Activated T-cell treated with anti-CD3 and anti-CD28 coated beads, Interleukin-2, amount 50 U/mL, for 1 hour (primary cell): ENCODE results near the gene SEC24A.
"Not testable (repeated sequence)": the region's sequence is repeated elsewhere in the genome, so short reads cannot be mapped to it uniquely, and the experiment has no call there.

Experiments
- DNase-seq: peaks from one replicate; pipeline ENCODE4 v3.0.0-alpha.2; 2020

The SEC24A gene

DNA sequence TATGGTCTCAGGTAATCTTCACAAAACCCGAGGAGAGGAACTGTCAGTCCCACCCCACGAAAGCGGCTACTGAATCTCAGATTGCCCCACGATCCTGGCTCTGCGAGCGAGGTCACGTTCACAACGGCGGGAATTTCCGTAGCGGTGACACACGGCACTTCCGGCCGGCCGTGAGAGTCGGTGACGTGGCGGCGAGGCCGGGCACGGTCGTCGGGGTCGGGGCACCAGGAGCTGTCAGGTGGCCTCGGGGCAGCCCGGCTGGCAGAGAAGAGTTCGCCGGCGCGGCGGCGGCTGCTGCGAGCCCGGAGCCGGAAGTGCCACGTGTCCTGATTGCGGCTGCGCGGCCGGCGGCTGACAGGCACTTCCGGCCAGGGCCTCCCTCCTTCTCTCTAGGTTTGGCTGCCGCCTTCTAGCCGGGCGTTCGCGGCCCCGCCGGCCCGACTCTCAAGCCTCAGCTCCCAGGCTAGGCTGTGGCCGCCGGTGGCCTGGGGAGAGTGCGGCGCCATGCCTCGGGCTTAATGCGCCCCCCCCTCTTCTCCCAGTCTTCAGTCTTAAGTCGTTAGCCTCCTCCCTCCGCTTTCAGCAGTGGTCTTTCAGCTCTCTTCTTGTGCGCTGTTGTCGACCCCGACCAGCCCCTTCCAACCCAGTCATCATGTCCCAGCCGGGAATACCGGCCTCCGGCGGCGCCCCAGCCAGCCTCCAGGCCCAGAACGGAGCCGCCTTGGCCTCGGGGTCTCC lies at the start of gene SEC24A:
Gene SEC24A (plus strand): TSS at position 361 of the 738 bp plus-strand sequence. CDS start 292 bp downstream, at position 653.
- peak; percentile 88 for DNase-seq

DNA sequence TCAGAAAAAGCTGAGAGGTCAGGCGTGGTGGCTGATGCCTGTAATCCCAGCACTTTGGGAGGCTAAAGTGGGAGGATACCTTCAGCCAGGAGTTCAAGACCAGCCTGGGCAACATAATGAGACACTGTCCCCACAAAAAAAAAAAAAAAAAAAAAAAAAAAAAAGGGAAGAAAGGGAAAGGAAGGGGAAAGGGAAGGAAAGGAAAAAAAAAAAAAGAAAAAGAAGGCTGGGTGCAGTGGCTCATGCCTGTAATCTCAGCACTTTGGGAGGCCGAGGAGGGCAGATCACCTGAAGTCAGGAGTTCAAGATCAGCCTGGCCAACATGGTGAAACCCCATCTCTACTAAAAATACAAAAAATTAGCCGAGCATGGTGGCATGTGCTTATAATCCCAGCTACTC lies 48.8 kb upstream of the SEC24A start:
- DNase-seq, result not testable (repeated sequence)

DNA sequence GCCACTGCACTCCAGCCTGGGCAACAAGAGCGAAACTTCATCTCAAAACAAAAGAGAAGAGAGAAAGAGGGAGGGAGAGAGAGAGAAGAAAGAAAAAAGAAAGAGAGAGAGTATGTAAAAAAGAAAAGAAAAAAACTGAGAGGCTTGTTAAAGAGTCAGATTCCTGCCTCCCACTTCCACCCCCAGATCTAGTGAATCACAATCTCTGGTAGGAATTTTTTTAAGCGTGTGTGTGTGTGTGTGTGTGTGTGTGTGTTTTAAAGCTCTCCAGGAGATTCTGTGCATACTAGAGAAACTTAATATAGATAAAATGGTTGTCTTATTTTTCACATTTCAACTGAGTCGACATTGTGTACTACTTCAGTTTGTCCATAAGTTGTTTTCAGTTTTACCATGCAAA lies 48.0 kb upstream of the SEC24A start:
- no peak for DNase-seq

DNA sequence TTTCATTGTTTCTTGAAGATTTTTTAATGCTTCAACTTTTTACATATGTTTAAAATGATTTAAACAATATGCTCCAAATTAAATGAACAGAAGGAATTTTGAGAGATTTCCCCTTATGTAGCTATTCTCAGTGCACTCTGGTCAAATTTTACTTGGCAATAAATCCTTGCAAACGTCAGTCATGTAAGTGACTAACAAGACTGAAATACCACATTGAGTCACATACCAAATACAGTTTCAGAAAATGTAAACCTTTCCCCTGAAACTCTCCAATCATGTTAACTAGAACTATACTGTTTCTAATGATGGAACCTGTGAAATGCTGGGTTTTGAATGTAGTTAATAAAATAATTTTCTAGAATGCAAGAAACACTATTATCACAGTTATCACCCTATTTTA lies 45.5 kb upstream of the SEC24A start:
- DNase-seq, result no peak

DNA sequence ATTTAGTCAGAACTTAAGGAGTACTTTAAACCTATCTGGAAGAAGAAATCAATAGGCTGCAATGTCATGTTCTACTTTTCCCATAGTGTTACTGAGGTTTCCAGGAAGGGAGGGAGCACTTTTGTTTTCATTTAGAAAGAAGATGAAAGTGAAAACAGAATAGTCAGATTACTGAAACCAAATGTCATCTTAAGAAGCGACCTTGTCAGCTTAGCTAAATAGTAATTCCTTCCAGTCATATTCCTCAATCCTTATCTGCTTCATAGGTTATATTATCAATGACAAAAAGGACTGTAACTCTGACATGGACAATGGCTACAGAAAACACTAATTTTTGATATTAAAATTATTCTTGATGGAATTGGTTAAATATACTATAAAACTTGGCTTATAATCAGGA lies 43.7 kb upstream of the SEC24A start:
- no peak for DNase-seq

DNA sequence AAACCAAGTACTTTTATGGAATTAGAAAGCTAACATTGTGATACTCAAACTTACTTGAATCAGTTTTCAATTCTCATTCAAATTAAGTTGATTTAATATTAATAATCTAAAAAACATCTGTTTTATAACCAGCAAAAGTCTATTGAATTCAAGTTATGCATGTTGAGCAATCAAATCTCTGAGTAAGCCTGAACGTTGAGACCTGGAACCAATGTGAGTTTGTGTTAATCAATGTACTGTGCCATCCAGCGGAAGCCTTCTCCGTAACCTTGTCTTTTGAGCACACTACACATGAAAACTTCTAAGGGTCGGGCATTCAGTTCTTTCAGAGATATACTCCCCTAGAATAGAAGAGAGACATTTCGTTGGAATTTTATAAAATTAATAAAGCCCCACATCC lies 41.9 kb upstream of the SEC24A start:
- DNase-seq, result no peak

DNA sequence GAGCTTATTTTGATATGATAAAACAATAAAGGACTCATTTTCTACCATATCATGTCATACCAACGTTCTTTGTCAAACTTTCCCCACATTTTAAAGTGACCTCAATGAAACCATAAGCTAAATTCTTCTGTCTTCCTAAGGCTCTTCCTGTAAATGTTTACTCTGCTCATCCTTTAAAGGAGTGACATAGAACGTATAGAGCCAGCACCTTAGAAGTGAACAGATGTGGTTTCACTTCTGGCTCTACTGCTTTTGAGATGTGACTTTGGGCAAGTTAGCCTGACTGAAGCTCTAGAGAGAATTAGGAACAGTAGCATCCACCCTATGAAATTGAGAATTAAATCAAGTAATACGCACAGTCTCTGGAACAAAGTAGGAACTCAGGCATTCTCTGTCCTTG lies 40.0 kb upstream of the SEC24A start:
- DNase-seq, result no peak

DNA sequence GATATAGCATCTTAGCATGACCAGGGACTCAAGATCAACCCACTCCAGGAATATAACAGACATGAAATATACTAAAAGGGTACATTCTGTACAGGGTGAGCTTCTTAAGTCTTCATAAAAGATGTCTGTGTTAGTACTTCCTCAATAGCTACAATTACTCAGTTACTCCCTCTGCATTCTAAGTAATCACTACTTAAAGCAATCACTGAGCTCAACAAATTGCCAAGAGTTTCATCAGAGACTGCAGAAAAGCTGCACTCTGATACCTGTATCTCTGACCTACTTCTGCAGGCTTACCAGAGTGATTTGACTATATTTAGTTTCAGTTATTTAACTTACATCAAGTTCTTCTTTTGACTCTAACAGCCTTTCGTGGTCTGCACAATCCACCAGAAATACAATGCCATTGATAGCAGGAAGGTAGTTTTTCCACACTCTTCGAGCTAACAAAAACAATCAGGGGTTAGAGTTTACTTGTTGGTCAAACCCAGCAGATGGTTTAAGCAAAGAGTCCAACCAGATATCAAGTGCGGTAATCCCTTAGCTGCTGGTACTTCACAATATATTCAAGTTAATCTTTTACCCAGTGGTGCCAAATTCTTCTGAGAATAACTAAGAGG lies 39.2 kb upstream of the SEC24A start:
- DNase-seq, result no peak

DNA sequence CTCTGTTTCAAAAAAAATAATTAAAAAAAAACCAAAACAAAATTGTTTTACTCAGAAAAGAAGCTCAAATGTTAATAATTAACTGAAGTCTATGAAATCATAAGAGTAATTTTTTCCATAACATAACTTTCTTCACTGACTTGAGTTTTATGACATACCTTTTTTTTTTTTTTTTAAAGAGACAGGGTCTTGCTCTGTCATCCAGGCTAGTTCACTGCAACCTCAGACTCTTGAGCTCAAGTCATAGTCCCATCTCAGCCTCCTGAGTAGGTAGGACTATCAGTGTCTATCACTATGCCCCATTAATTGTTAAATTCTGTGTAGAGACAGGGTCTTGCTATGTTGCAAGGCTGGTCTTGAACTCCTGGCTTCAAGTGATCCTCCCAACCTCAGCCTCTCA lies 37.9 kb upstream of the SEC24A start:
- no peak for DNase-seq

DNA sequence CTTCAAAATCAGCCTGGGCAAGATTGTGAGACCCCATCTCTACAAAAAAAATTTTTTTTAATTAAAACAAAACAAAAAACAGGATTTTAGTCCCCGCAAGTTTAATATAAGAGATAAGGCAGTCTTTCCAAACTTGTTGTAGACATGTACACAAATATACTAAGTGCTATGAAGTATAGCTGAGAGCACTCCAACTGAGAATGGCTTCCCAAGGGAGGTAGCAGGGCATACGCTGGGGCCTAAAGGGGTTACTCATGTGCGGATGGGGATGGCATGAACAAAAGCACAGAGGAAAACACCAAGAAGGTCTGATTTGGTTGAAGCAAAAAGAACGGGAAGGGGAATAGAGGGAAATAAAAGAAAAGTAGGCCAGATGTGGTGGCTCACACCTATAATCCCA lies 37.1 kb upstream of the SEC24A start:
- DNase-seq, result no peak

DNA sequence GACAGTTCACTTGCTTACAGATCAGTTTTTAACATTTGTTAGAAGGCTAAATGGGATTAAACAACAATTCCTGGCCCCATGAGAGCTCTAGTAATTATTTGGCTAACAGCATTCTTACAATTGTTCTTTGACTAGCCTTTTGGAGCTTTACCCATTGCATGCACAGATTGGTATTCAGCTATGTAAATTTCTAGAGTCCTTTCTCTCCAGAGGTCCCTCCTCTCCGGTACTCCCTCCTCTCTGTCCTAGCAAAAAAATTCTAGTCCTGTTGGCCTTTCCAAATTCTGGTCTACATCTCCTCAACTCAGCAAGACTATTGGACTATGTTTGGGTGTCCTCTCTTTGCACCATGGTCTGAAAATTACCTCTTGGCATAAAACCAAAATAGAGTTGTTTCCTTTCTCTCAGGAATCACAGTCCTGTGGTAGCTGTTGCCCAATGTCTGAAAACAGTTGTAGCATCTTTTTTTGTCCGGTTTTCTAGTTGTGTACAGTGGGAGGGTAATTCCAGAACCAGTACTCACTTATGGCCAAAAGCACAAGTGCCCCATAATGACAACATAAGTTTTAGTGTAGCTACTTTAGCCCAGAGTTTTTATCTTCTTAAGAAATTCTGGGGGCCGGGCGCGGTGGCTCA lies 34.0 kb upstream of the SEC24A start:
- DNase-seq, result no peak

DNA sequence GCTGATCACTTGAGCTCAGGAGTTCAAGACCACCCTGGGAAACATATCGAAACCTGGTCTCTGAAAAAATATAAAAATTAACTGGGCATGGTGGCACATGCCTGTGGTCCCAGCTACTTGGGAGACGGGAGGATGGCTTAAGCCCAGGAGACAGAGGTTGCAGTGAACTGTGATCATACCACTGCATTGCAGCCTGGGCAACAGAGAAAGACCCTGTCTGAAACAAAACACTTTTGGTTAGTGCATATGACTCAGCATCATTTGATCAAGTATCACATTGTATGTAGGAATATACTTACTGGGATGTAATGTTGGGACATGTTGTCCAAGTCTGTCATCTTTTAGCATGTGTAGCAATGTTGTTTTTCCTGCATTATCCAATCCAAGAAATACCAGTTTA lies 28.0 kb upstream of the SEC24A start:
- DNase-seq, result no peak

DNA sequence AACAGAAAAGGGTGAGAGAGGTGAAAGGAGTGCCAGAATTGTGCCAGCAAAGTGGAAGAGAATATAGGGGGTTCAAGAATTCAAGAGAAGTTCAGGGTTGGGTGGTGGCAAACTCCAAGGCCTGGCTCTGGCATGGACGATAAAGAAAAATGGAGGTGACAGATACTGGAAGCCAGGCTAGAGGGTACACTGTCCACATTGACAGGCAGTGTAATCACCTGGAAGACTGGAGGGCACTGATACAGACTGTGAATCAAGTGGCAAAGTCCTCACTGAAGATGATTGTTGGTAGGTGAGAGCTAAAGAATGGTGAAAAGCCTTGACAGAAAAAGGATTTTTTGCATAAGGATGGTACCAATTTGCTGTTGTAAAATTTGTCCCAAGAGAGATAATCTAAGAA lies 23.0 kb upstream of the SEC24A start:
- DNase-seq, result no peak

DNA sequence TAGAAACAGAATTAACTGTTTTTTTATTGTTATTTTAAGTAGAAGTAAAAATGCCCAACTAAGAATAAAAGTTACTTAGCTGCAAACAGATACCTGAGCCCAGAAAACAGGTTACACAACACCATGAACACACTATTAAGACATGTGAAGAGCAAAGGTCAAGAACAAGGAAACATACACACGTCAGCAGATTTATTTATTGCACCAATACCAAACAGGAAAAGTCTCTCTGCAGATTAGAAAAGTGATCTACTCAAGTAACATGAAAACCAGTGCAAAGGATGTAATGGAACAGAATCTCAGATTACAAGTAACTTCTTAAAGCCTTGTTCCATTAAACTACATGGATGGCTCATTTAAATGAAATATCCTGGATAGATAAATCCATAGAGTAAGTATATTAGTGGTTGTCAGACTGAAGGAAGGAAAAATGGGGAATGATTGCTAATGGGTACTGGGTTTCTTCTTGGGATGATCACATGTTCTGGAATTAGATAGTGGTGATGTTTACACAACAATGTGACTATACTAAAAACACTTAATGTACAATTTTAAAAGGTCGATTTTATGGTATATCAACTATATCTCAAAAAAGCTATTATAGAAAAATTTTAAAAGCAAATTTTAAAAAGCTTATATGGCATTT lies 22.1 kb upstream of the SEC24A start:
- DNase-seq, result no peak

DNA sequence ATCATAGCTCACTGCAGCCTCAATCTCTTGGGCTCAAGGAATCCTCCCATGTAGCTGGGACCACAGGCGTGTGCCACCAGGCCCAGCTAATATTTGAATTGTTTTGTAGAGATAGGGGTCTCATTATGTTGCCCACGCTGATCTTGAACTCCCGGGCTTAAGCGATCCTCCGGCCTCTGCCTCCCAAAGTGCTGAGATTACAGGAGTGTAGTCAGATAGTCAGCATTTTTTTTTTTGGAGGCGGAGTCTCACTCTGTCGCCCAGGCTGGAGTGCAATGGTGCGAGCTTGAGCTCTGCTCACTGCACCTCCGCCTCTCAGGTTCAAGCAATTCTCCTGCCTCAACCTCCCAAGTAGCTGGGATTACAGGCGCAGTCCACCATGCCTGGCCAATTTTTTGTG lies 14.4 kb upstream of the SEC24A start:
- no peak for DNase-seq

DNA sequence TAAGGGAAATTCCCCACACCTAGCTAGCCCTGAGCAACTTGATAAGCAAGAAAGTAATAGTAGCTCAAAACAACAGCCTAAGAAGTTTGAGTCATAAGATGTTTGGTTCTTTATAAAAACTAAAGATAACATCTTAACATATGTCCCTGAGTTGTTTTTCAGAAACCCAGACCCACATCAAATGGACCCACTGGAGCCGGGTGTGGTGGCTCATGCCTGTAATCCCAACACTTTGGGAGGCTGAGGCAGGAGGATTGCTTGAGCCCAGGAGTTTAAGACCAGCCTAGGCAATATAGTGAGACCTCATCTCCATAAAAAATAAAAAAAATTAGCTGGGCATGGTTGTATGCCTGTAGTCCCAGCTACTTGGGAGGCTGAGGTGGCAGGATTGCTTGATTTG lies 13.2 kb upstream of the SEC24A start:
- DNase-seq, result not testable (repeated sequence)

DNA sequence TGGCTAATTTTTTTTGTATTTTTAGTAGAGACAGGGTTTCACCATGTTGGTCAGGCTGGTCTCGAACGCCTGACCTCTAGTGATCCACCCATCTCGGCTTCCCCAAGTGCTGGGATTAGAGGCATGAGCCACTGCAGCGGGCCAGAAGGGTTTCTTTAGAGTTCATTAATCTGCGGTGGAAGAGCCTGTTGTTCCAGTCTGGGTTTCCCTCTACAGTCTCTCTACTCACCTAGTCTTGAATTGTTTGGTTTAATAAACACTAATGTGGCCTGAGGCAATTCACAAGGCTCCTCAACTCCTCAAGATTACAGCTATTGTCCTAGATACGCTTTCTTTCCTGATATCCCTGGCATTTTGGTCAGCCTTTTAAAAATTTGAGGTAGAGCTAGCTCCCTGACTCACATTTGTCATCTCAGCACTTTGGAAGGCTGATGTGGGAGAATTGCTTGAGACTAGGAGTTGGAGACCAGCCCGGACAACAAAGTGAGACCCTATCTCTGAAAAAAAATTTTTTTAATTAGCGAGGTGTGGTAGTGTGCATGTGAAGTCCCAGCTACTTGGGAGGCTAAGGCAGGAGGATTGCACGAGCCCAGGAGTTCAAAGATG lies 11.4 kb upstream of the SEC24A start:
- no peak for DNase-seq

DNA sequence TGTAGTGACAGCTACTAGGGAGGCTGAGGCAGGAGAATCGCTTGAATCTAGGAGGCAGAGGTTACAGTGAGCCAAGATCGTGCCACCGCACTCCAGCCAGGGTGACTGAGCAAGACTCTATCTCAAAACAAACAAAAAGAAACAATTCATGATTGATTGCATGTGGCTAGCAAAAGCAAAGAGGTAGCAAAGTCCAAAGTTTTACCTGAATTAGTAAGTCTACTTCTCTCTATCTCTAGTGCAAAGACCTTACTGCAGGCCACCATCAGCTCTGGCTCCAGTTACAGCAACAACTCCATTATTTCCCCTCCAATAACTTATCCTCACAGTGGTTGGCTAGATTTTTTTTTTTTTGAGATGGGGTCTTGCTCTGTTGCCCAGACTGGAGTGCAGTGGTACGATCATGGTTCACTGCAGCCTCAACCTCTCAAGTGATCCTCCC lies 9.8 kb upstream of the SEC24A start:
- DNase-seq, result no peak

DNA sequence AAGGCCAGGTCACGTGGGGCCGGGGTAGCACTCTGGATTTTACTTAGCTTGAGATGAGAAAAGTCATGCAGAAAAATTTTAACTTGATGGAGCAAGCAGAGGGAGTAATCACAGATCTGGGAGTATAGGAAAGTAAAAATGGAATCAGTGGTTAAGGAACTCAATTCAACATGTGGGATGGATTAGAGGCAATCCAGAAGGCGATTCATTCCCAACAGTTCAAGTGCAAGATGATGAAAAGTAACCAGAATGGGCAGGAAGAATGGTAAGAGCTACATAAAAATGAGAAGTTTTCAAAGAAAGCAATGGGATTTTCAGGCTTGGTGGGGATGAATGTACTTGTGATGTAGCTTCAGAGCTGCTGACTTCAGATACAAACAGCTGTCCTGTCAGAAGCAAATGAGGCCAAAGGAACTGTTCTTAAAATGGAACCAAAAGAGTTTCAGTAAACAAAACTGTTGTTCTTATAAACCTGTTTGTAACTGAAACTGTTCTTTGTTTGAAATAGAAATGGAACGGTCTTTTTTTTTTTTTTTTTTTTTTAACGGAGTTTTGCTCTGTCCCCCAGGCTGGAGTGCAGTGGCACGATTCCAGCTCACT lies 5.6 kb upstream of the SEC24A start:
- DNase-seq, result no peak

DNA sequence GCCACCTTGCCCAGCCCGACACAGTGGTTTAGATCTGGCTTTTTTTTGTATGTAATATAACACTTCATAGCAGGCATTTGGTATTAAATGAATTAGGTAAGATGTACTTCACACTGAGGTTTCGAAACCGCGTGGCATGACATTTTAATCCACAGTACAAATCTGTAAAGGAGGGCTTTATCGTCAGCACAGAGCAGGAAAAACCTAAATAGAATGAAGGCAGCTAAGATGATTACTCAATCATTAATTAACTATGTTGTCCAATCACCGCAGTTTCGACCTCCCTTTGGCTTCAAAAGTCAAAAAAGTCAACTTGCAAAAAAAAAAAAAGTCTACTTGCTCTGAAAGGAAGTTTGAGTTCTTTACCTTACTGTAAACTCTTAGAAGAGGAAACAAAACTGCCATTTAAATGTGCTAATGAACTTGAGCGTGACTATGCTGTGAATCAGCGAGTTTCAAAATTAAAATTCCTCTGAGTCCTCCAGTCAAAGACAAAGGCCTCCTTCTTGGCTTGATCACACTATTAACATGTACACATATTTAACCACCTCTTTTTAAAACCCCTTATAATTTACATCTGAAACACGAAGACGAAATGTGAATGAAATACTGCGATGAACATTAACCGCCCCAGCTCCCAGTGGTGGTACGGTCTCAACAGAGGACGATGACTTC lies 698 bp upstream of the SEC24A start:
- no peak for DNase-seq

DNA sequence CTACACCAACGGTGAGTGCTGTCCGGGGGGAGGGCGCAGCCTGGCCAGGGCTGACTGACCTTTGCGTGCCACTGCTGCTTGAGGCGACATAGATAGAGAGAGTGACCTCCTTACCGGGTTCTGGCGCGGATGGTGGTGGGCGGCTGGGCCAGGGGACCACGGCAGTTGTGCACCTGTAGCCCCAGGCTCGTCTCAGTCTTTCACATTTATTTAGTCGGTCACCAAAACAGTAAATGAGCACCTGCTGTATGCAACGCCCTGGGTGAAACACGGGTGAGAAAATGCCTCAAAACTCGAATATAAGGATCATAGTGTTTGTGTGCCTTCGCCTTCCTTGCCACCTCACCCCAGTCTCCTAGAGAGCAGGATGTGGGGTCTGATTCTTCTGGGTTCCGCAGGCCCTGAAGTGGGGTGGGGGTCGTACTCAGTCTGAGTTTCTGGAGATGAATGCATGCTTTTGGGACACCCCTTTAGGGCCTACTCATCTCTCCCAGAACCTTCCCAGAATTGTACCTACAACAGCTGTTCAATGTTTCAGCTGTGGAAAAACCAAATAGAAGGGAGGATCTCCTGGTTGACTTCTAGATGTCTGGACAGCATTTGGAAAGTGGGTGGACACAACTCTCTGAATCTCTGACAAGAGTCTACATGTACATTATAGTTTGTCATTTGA lies 714 bp downstream of the SEC24A start:
- no peak for DNase-seq

DNA sequence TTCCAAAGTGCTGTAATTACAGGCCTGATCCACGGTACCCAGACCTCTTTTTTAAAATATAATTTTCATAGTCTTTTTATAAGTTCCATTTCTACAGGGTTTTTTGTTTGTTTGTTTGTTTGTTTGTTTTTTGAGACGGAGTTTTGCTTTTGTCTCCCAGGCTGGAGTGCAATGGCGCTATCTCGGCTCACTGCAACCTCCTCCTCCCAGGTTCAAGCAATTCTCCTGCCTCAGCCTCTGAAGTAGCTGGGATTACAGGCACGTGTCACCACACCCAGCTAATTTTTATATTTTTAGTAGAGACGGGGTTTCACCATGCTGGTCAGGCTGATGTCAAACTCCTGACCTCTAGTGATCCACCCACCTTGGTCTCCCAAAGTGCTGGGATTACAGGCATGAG lies 2.1 kb downstream of the SEC24A start:
- DNase-seq, result not testable (repeated sequence)
